Measurements from ENCODE around the gene IFI30.
A peak's percentile ranks its signal among the peaks of the same experiment; 100 is the strongest.

Gene IFI30

DNA sequence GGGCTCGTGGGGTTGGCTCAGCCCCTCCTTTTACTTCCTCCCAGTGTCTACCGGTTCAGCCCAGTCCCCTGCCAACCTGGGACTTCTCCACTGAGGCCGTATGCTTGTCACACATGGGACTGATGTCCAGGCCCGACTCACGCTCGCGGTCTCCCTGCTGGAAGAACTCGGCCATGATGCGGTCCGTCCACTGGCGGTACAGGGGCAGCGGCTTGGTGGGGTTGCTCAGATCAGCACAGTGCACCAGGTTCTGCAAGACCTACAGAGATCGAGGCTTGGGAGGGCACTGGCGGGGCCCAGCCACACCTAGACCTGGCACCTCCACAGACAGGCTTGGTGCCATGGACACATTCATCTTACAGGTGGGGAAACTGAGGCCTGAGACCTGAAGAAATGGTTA is 38.1 kb downstream of the IFI30 start:
- peaks cover 22% of the 10 kb centered on the region for H3K4me1 Mint-ChIP-seq
- peaks cover 39% of the 10 kb centered on the region for H3K27me3 Mint-ChIP-seq (ENCODE audit: low read depth, poor library complexity)
- TF ChIP-seq, protein P1, sequence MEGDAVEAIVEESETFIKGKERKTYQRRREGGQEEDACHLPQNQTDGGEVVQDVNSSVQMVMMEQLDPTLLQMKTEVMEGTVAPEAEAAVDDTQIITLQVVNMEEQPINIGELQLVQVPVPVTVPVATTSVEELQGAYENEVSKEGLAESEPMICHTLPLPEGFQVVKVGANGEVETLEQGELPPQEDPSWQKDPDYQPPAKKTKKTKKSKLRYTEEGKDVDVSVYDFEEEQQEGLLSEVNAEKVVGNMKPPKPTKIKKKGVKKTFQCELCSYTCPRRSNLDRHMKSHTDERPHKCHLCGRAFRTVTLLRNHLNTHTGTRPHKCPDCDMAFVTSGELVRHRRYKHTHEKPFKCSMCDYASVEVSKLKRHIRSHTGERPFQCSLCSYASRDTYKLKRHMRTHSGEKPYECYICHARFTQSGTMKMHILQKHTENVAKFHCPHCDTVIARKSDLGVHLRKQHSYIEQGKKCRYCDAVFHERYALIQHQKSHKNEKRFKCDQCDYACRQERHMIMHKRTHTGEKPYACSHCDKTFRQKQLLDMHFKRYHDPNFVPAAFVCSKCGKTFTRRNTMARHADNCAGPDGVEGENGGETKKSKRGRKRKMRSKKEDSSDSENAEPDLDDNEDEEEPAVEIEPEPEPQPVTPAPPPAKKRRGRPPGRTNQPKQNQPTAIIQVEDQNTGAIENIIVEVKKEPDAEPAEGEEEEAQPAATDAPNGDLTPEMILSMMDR (IDR thresholded peaks at IDR 0.05) = no peak
- no peaks in the 10 kb centered on the region for H3K36me3 Mint-ChIP-seq (ENCODE audit: low read depth)
- no peaks in the 10 kb centered on the region for H3K9me3 Mint-ChIP-seq
- no peak for DNase-seq
- H3K4me3 Mint-ChIP-seq = no peak overlapping the region
- no peak overlapping the region for H3K27ac Mint-ChIP-seq

DNA sequence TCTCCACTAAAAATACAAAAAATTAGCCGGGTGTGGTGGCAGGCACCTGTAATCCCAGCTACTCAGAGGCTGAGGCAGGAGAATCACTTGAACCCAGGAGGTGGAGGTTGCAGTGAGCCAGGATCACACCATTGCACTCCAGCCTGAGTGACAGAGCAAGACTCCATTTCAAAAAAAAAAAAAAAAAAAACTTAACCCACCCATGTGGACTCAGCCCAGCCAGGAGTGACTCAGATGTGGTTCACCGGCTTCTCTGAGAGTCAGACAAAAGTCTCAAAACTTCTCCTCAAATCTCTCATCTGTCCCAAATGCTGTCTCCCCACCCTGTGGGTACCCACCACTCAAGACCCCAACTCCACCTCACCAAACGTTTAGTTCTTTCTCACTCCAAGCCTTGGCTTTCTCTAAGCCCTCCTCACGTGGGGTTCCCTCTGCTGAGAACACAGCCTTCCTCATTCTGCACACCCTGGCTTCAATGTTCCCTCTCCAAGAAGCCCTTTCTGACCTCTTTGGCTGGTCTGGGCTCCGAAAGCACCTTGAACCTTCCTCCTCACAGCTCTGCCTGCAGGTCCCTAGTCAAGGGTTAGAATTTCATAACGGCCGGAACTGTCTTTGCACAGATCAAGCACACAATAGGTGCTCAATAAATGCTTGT is 41.3 kb downstream of the IFI30 start:
- Mint-ChIP-seq H3K4me1 (peaks cover 16% of the 10 kb centered on the region), H3K4me3 (no peak overlapping the region)
- TF ChIP-seq, protein P1 (IDR thresholded peaks at IDR 0.05) = no peak

GRCh38 chr19:18216789-18217188 is 43.2 kb downstream of the IFI30 start:
- Mint-ChIP-seq H3K36me3 (ENCODE audit: low read depth) (no peaks in the 10 kb centered on the region), H3K27ac (no peak overlapping the region), H3K4me3 (no peak overlapping the region), H3K9me3 (no peaks in the 10 kb centered on the region), H3K27me3 (ENCODE audit: low read depth, poor library complexity) (peaks cover 56% of the 10 kb centered on the region), H3K4me1 (peaks cover 14% of the 10 kb centered on the region)
- DNase-seq = no peak
- TF ChIP-seq, protein P1 (IDR thresholded peaks at IDR 0.05) = no peak

More for the DNA sequence above, 41.3 kb downstream of the IFI30 start:
- DNase-seq = no peak
- H3K27me3 Mint-ChIP-seq (ENCODE audit: low read depth, poor library complexity) = peaks cover 48% of the 10 kb centered on the region
- H3K9me3 Mint-ChIP-seq = no peaks in the 10 kb centered on the region
- no peak overlapping the region for H3K27ac Mint-ChIP-seq
- H3K36me3 Mint-ChIP-seq (ENCODE audit: low read depth) = no peaks in the 10 kb centered on the region

- TF ChIP-seq, protein P1 (IDR thresholded peaks at IDR 0.05) = no peak
- no peaks in the 10 kb centered on the region for H3K9me3 Mint-ChIP-seq
- DNase-seq = no peak
- H3K4me1 Mint-ChIP-seq = peaks cover 21% of the 10 kb centered on the region
- H3K27me3 Mint-ChIP-seq (ENCODE audit: low read depth, poor library complexity) = peaks cover 65% of the 10 kb centered on the region
- H3K4me3 Mint-ChIP-seq = no peak overlapping the region
- H3K27ac Mint-ChIP-seq = no peak overlapping the region
- no peaks in the 10 kb centered on the region for H3K36me3 Mint-ChIP-seq (ENCODE audit: low read depth)
Observed at GRCh38 chr19:18218159-18218558, 44.5 kb downstream of the IFI30 start.

DNA sequence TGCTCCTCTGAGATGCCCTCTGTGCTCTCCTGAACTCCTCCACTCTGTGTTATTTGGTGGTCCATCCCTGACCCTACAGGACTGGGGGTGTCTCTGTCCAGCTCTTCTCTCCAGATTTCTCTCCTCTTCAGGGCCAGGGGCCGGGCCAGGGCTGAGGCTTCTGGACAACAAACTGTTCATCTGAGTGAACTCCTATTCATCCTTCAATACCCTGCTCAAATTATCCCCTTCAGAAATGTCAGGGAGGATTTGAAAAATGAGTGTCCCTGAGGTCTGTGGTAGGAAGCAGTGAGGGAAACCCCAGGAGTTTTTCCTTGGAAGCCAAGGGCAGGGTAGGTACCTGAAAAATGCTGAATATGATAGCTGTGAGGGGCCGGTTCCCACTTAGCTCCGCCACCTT is 45.0 kb downstream of the IFI30 start:
- Mint-ChIP-seq H3K27me3 (ENCODE audit: low read depth, poor library complexity) (peaks cover 65% of the 10 kb centered on the region), H3K4me1 (peaks cover 21% of the 10 kb centered on the region), H3K36me3 (ENCODE audit: low read depth) (no peaks in the 10 kb centered on the region), H3K4me3 (no peak overlapping the region), H3K27ac (peak overlapping the region; percentile 10), H3K9me3 (no peaks in the 10 kb centered on the region)
- DNase-seq = no peak
- TF ChIP-seq, protein P1 (IDR thresholded peaks at IDR 0.05) = no peak
